HG02870 (cell line): ENCODE data around the gene KIAA0513.
"Not testable (repeated sequence)": the region's sequence is repeated elsewhere in the genome, so short reads cannot be mapped to it uniquely, and the experiment has no call there.

Source experiments
- ATAC-seq: cut with Tn5 transposase; IDR thresholded peaks from one replicate; pipeline ENCODE4 v1.9.1; 2021; ENCODE audit warnings: mild to moderate bottlenecking, moderate library complexity; ENCODE audit not compliant: unreplicated experiment

The KIAA0513 gene

GRCh38 chr16:85103114-85104079, 75.8 kb downstream of the KIAA0513 start:
- ATAC-seq: no peak

- ATAC-seq: no peak
These were observed 76.6 kb downstream of the KIAA0513 start for GRCh38 chr16:85104147-85104546.

- ATAC-seq: no peak
These were observed 77.3 kb downstream of the KIAA0513 start for GRCh38 chr16:85104821-85105391.

GRCh38 chr16:85105475-85105874, 77.9 kb downstream of the KIAA0513 start:
- no peak for ATAC-seq

GRCh38 chr16:85107083-85107482, 79.5 kb downstream of the KIAA0513 start:
- no peak for ATAC-seq

- no peak for ATAC-seq
These were observed 79.9 kb downstream of the KIAA0513 start for GRCh38 chr16:85107532-85107931.

- no peak for ATAC-seq
These were observed 82.5 kb downstream of the KIAA0513 start for GRCh38 chr16:85110105-85110504.

GRCh38 chr16:85111184-85111583, 83.6 kb downstream of the KIAA0513 start:
- ATAC-seq: no peak

- no peak for ATAC-seq
These were observed 84.8 kb downstream of the KIAA0513 start, which contains the start of gene CIBAR2 for GRCh38 chr16:85112364-85112763. TSS of gene CIBAR2 (minus strand) at chr16:85112472. CDS start at chr16:85112352, 120 bp downstream.

DNA sequence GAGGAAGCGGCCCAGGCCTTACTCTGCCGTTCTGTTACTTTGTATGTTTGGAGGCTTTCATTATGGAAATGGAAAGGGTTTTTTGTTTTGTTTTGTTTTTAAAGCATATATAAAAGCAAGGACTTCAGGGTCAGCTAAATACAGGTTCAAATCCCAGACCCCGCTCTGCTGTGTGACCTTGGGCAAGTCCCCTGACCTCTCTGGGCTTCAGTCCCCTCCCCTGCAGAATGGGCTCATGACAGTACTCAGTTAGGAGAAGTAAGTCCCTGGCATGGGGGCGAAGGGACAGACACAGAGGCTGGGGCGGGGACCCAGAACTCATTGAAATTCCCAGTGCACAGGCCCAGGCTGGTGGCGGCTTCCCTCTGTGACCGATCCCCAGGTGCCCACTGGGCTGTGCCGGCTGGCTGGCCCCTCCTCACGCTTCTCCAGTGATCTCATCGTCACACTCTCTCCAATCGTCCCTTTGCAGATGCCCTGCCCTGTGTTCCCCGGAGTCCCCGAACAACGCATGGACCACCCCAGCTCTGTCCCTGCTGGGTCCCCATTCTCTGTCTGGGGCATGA, 85.7 kb downstream of the KIAA0513 start:
- ATAC-seq: no peak

GRCh38 chr16:85113913-85114312, 86.3 kb downstream of the KIAA0513 start:
- no peak for ATAC-seq

GRCh38 chr16:85114909-85115567, 87.4 kb downstream of the KIAA0513 start:
- ATAC-seq: no peak

- no peak for ATAC-seq
These were observed 89.8 kb downstream of the KIAA0513 start for GRCh38 chr16:85117418-85117817.

- no peak for ATAC-seq
These were observed 92.4 kb downstream of the KIAA0513 start for GRCh38 chr16:85120006-85120340.

DNA sequence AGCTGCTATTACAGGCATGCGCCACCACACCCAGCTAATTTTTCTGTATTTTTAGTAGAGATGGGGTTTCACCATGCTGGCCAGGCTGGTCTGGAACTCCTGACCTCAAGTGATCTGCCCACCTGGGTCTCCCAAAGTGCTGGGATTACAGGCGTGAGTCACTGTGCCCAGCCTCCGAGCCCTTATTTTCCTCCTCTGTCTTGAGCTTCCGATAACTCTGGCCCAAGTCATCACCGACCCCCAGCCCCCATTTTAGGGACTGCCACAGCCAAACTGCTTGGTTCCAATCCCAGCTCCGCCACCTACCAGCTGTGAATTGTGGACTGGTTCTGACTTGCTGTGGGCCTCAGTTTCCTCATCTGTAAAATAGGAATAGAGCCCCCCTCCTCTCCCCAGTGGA, 95.8 kb downstream of the KIAA0513 start:
- not testable (repeated sequence) for ATAC-seq

DNA sequence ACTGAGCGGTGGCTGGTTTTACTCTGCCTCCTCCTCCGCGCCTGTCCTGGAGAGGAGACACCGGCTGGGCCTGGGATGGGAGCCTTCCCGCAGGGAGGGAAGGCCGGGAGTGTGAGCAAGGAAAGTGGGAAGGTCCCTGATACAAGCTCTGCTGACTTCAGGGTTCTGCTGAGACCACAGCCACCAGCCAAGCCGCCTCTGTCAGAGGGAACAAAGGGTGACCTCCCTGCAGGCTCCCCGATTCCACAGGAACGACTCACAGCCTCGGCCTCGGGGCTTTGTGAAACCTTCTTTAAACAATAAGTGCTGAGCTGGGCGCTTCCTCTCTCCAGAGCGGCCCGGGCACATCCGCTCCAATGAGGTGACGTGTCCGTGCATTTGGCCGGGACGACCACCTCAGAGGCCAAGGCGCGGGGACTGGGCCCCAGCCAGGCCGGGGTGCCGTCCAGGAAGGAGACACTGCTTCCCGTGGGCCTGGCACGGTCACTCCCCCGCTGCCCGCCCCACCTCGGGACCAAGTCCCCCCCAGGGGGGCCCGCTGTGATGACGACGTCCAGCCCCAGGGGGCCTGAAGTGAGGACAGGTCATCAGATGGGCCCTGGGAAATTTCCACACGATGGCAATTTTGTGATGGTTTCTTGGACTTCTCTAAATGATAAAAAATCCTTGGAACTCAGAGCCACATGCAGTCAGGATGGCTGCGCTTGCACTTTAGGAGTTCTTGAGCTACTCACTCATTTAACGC, 96.5 kb downstream of the KIAA0513 start:
- ATAC-seq: no peak

GRCh38 chr16:85124636-85125346, 97.2 kb downstream of the KIAA0513 start:
- ATAC-seq: no peak

DNA sequence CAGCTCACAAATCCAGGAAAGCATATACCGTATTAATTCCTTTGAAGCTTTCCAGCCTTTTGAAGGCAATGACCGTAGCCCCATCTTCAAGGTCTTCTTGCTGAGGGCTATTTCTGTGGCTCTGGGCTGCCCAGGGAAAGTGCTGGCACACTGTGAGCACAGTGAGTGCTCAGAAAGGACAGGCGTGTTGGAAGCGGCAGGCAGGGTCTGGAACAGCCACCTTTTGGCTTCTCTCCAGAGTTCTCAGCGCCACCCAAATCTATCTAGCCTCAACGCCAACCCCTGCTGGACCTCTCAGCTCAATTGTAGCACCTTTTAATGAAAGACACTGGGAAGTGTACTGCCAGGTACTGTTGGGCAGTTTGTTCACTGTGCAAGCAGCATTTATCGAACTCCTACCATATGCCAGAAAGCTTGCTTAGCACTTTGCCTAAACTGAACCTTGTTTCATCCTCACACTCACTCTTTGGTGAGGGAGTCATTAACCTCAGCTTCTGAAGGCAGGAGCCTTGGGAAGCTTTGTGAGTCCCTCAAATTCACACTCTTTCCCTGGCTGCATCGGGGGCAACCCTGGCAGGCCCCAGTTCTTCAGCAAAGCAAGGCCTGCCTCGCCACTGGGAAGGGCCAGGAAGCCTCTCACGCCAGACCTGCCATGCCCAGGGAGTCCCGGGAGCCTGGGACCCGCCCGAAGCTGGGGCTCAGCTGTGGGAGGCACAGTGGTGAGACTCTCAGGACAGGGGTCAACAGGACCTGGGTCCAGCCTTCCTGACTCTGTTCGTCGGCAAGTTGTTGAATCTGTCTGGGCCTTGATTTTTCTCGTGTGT, 98.2 kb downstream of the KIAA0513 start:
- ATAC-seq: no peak

GRCh38 chr16:85126394-85126704, 98.8 kb downstream of the KIAA0513 start:
- ATAC-seq: no peak
